Effector memory CD4-positive, alpha-beta T cell (primary cell): ENCODE data around the gene NIP7.

ENCODE experiments used
- DNase-seq, 3 donors: peaks; one replicate each; pipeline ENCODE4 v3.0.0-alpha.2; 2020
- H3K27ac ChIP-seq: 2 replicates; pipeline ENCODE4 v1.7.0; 2013; ENCODE audit warnings: mild to moderate bottlenecking, low read length, moderate library complexity; ENCODE audit not compliant: insufficient read depth, poor library complexity, severe bottlenecking
- H3K27me3 ChIP-seq: replicated peaks from 2 replicates; pipeline ENCODE4 v1.7.0; 2013; ENCODE audit warnings: mild to moderate bottlenecking, low read length; ENCODE audit not compliant: insufficient read depth, control insufficient read depth, poor library complexity, severe bottlenecking
- H3K36me3 ChIP-seq: 2 replicates; pipeline ENCODE4 v1.7.0; 2013; ENCODE audit warnings: mild to moderate bottlenecking, low read length, moderate library complexity; ENCODE audit not compliant: control insufficient read depth, insufficient read depth
- H3K4me1 ChIP-seq: 2 replicates; pipeline ENCODE4 v1.7.0; 2013; ENCODE audit warnings: low read length, mild to moderate bottlenecking; ENCODE audit not compliant: control insufficient read depth, insufficient read depth, poor library complexity, severe bottlenecking
- H3K4me3 ChIP-seq: 2 replicates; pipeline ENCODE4 v1.7.0; 2013; ENCODE audit warnings: low read length, low read depth, mild to moderate bottlenecking; ENCODE audit not compliant: insufficient read depth, poor library complexity, severe bottlenecking
- H3K9me3 ChIP-seq: 2 replicates; pipeline ENCODE4 v1.7.0; 2013; ENCODE audit warnings: mild to moderate bottlenecking, low read length, moderate library complexity; ENCODE audit not compliant: control insufficient read depth

The NIP7 gene

GRCh38 chr16:69318177-69318910 lies 21.2 kb upstream of the NIP7 start:
- H3K27ac ChIP-seq, result no peak overlapping the region
- H3K4me3 ChIP-seq, result no peak overlapping the region
- H3K27me3 ChIP-seq, result no peaks in the 10 kb centered on the region
- no peak for DNase-seq
- H3K4me1 ChIP-seq, result no peaks in the 10 kb centered on the region
- no peaks in the 10 kb centered on the region for H3K9me3 ChIP-seq
- peaks cover 77% of the 10 kb centered on the region for H3K36me3 ChIP-seq

GRCh38 chr16:69318911-69319289 lies 20.7 kb upstream of the NIP7 start:
- Histone ChIP-seq H3K27ac (no peak overlapping the region), H3K4me1 (no peaks in the 10 kb centered on the region), H3K9me3 (no peaks in the 10 kb centered on the region), H3K36me3 (peaks cover 83% of the 10 kb centered on the region), H3K27me3 (no peaks in the 10 kb centered on the region), H3K4me3 (no peak overlapping the region)
- DNase-seq, result no peak

- no peaks in the 10 kb centered on the region for H3K4me1 ChIP-seq
- H3K36me3 ChIP-seq, result peaks cover 84% of the 10 kb centered on the region
- H3K27ac ChIP-seq, result no peak overlapping the region
- H3K4me3 ChIP-seq, result no peak overlapping the region
- H3K9me3 ChIP-seq, result no peaks in the 10 kb centered on the region
- DNase-seq, result no peak
- no peaks in the 10 kb centered on the region for H3K27me3 ChIP-seq
These were observed 20.2 kb upstream of the NIP7 start for GRCh38 chr16:69319381-69319780.

GRCh38 chr16:69319826-69320739 lies 19.5 kb upstream of the NIP7 start:
- Histone ChIP-seq H3K9me3 (no peaks in the 10 kb centered on the region), H3K4me3 (no peak overlapping the region), H3K27ac (no peak overlapping the region), H3K36me3 (peaks cover 87% of the 10 kb centered on the region), H3K4me1 (no peaks in the 10 kb centered on the region), H3K27me3 (no peaks in the 10 kb centered on the region)
- no peak for DNase-seq

- no peaks in the 10 kb centered on the region for H3K9me3 ChIP-seq
- H3K4me3 ChIP-seq, result no peak overlapping the region
- H3K4me1 ChIP-seq, result no peaks in the 10 kb centered on the region
- H3K27ac ChIP-seq, result no peak overlapping the region
- no peaks in the 10 kb centered on the region for H3K27me3 ChIP-seq
- peaks cover 88% of the 10 kb centered on the region for H3K36me3 ChIP-seq
- no peak for DNase-seq
These were observed 18.9 kb upstream of the NIP7 start for GRCh38 chr16:69320740-69321073.

GRCh38 chr16:69321080-69321479 lies 18.5 kb upstream of the NIP7 start:
- Histone ChIP-seq H3K4me1 (no peaks in the 10 kb centered on the region), H3K9me3 (no peaks in the 10 kb centered on the region), H3K36me3 (peaks cover 88% of the 10 kb centered on the region), H3K4me3 (no peak overlapping the region), H3K27me3 (no peaks in the 10 kb centered on the region), H3K27ac (no peak overlapping the region)
- DNase-seq, result no peak

GRCh38 chr16:69322343-69322742 lies 17.2 kb upstream of the NIP7 start:
- H3K27me3 ChIP-seq, result no peaks in the 10 kb centered on the region
- no peaks in the 10 kb centered on the region for H3K4me1 ChIP-seq

GRCh38 chr16:69323415-69323814 lies 16.2 kb upstream of the NIP7 start:
- H3K36me3 ChIP-seq, result peaks cover 76% of the 10 kb centered on the region
- H3K4me1 ChIP-seq, result peaks cover 4% of the 10 kb centered on the region
- no peak overlapping the region for H3K27ac ChIP-seq
- H3K27me3 ChIP-seq, result no peaks in the 10 kb centered on the region
- no peak for DNase-seq
- H3K4me3 ChIP-seq, result no peak overlapping the region
- no peaks in the 10 kb centered on the region for H3K9me3 ChIP-seq

More at GRCh38 chr16:69322343-69322742, 17.2 kb upstream of the NIP7 start:
- DNase-seq, result no peak
- H3K27ac ChIP-seq, result no peak overlapping the region
- H3K36me3 ChIP-seq, result peaks cover 82% of the 10 kb centered on the region
- no peak overlapping the region for H3K4me3 ChIP-seq
- no peaks in the 10 kb centered on the region for H3K9me3 ChIP-seq

GRCh38 chr16:69324013-69324531 lies 15.5 kb upstream of the NIP7 start:
- H3K27me3 ChIP-seq, result no peaks in the 10 kb centered on the region
- no peak for DNase-seq
- H3K4me3 ChIP-seq, result no peak overlapping the region
- H3K4me1 ChIP-seq, result peaks cover 9% of the 10 kb centered on the region
- peaks cover 69% of the 10 kb centered on the region for H3K36me3 ChIP-seq
- H3K9me3 ChIP-seq, result no peaks in the 10 kb centered on the region
- no peak overlapping the region for H3K27ac ChIP-seq
